PFSK-1 (cell line): ENCODE results near the gene ATP5MG.

Experiments
- POLR2AphosphoS5 ChIP-seq: IDR thresholded peaks from 2 replicates; pipeline ENCODE4 v1.6.1; 2012; ENCODE audit warnings: low read depth, mild to moderate bottlenecking, control low read depth, low read length, moderate library complexity
- SIN3A ChIP-seq: IDR thresholded peaks from 2 replicates; pipeline ENCODE4 v1.6.1; 2012; ENCODE audit warnings: mild to moderate bottlenecking, low read length, moderate library complexity, borderline replicate concordance; ENCODE audit not compliant: insufficient read depth
- TAF1 ChIP-seq: IDR thresholded peaks from 2 replicates; pipeline ENCODE4 v1.6.1; 2012; ENCODE audit warnings: low read length, control low read depth, borderline replicate concordance; ENCODE audit not compliant: insufficient read depth

DNA sequence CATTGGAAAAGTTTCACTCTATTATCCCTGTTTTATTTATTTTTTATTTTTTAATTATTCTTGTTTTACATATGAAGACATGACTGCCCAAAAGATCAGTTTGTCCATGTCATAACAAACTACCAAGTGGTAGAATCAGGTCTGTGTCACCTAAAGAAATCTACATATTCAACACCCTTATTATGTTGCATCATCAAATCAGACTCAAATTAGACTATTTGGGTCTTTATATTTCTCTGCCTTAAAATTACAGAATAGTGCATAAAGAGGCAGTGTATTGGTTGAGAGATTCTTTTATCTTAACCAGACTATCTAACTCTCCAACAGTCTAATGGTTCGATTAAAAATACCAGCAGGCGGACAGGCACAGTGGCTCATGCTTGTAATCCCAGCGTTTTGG is 18.5 kb upstream of the ATP5MG start:
- TF ChIP-seq POLR2AphosphoS5 (no peak), SIN3A (no peak), TAF1 (no peak)
